Prostate gland (tissue), 2 donors: ENCODE data around the gene DLG2.

Source experiments
- POLR2A ChIP-seq: fragments of 450-650 bp; IDR thresholded peaks from one replicate; pipeline ENCODE4 v1.6.1; 2016; ENCODE audit warnings: antibody characterized with exemption, mild to moderate bottlenecking
- TF ChIP-seq, protein P1 (sequence below), 4 experiments: fragments of 200-600 bp in 2 of 4; fragments of 450-650 bp in 2 of 4; sonication (generic) in 2 of 4; IDR thresholded peaks; 1 replicate in 3 of 4; 2 replicates in 1 of 4; pipeline ENCODE4 v1.5.1; 2016 to 2019; ENCODE audit warnings: antibody characterized with exemption in 4 of 4, mild to moderate bottlenecking in 2 of 4, moderate library complexity in 2 of 4

DNA sequence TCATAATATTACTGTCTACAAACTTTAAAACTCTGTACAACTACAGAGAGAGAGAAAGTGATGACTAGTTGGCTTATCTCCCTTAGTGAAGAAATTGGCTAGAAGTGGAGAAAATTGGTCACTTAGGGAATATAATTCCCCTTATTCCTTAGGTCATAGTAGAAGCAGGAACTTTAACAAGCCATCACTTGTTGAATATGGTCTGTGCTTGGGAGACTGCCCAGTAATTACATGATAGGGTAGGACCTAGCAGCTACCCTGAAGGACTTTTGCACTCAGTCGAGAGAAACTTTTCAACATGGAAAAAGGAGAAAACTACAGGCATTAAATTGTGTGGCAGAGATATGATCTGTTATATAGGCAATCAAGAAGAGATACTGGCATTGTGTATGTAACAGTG is 1764.5 kb downstream of the DLG2 start:
- TF ChIP-seq, protein P1, sequence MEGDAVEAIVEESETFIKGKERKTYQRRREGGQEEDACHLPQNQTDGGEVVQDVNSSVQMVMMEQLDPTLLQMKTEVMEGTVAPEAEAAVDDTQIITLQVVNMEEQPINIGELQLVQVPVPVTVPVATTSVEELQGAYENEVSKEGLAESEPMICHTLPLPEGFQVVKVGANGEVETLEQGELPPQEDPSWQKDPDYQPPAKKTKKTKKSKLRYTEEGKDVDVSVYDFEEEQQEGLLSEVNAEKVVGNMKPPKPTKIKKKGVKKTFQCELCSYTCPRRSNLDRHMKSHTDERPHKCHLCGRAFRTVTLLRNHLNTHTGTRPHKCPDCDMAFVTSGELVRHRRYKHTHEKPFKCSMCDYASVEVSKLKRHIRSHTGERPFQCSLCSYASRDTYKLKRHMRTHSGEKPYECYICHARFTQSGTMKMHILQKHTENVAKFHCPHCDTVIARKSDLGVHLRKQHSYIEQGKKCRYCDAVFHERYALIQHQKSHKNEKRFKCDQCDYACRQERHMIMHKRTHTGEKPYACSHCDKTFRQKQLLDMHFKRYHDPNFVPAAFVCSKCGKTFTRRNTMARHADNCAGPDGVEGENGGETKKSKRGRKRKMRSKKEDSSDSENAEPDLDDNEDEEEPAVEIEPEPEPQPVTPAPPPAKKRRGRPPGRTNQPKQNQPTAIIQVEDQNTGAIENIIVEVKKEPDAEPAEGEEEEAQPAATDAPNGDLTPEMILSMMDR (IDR thresholded peaks at IDR 0.05): no peak
- TF ChIP-seq POLR2A: no peak
